Measurements from ENCODE around the gene TDRD9. TPM values are rescaled to one million over a fixed set of nuclear protein-coding genes. Genes with fewer than 3 reads are reported as not detected.
"Not testable (repeated sequence)": the region's sequence is repeated elsewhere in the genome, so short reads cannot be mapped to it uniquely, and the experiment has no call there.

Gene TDRD9
- total RNA-seq, 1 experiment from 2014 or later = not detected

GRCh38 chr14:103920981-103921854, 7.0 kb upstream of the TDRD9 start:
- Histone ChIP-seq H3K4me1 (ENCODE audit: control insufficient read depth, insufficient read depth, low read length) (no peaks in the 10 kb centered on the region), H3K27ac (ENCODE audit: low read length) (peak overlapping the region; percentile 94), H3K9me3 (ENCODE audit: control insufficient read depth, insufficient read depth, low read depth, low read length) (no peaks in the 10 kb centered on the region), H3K27me3 (ENCODE audit: control insufficient read depth, insufficient read depth, low read length) (no peaks in the 10 kb centered on the region), H3K36me3 (ENCODE audit: control insufficient read depth, insufficient read depth, low read length) (peaks cover 4% of the 10 kb centered on the region; the same call in 1 of the 2 replicates), H3K4me3 (ENCODE audit: low read depth in 2 of 2, low read length in 2 of 2) (peak overlapping the region; percentile 97)
- DNase-seq (ENCODE audit: low read depth, low spot score) = peak; percentile 75
- in situ Hi-C loops (cut with HindIII; ENCODE audit: low pct_unique_long_range_greater_than_20kb, low sequenced_read_pairs) = no loop called here
- POLR2A ChIA-PET = no interaction called here
- intact Hi-C loops (cut with micrococcal nuclease; ENCODE audit: unreplicated experiment) = no loop called here
- TSS peak; percentile 85 for BruUV-seq (replicated peaks)
- CTCF ChIA-PET = no interaction called here
- peak; percentile 99 for ATAC-seq
- peak; percentile 95 for TF ChIP-seq CTCF (IDR thresholded peaks at IDR 0.05)
- TF ChIP-seq REST (IDR thresholded peaks at IDR 0.05; ENCODE audit: insufficient read depth in 1 of 2, low read depth in 2 of 2, low read length in 1 of 2) = 0 out of 4 replicates have a peak, but pooled peaks of 1 of the 2 experiments have one; percentile 12
- TF ChIP-seq SIN3A (IDR thresholded peaks at IDR 0.05; ENCODE audit: borderline replicate concordance, insufficient read depth, low read depth, low read length) = peak; percentile 77; the same call in 1 of the 2 replicates
- TF ChIP-seq TCF7L2 (IDR thresholded peaks at IDR 0.05; ENCODE audit: low read depth, low read length) = no peak
- TF ChIP-seq POLR2AphosphoS5 (IDR thresholded peaks at IDR 0.05; ENCODE audit: low read depth, low read length) = peak; percentile 87

- BruUV-seq (replicated peaks); intact Hi-C loops (cut with micrococcal nuclease; ENCODE audit: unreplicated experiment); CTCF ChIA-PET: not testable (repeated sequence)
These were observed 6.4 kb upstream of the TDRD9 start for GRCh38 chr14:103921855-103922200.

GRCh38 chr14:103923863-103924262, 4.4 kb upstream of the TDRD9 start:
- intact Hi-C loops (cut with micrococcal nuclease; ENCODE audit: unreplicated experiment) = no loop called here
- TF ChIP-seq TCF7L2 (IDR thresholded peaks at IDR 0.05; ENCODE audit: low read depth, low read length) (no peak), POLR2AphosphoS5 (IDR thresholded peaks at IDR 0.05; ENCODE audit: low read depth, low read length) (no peak), SIN3A (IDR thresholded peaks at IDR 0.05; ENCODE audit: borderline replicate concordance, insufficient read depth, low read depth, low read length) (no peak), REST (IDR thresholded peaks at IDR 0.05; ENCODE audit: insufficient read depth in 1 of 2, low read depth in 2 of 2, low read length in 1 of 2) (no peak), CTCF (IDR thresholded peaks at IDR 0.05) (no peak)
- ATAC-seq = no peak

More at GRCh38 chr14:103921855-103922200, 6.4 kb upstream of the TDRD9 start:
- in situ Hi-C loops (cut with HindIII; ENCODE audit: low pct_unique_long_range_greater_than_20kb, low sequenced_read_pairs); POLR2A ChIA-PET; DNase-seq (ENCODE audit: low read depth, low spot score); H3K36me3 ChIP-seq (ENCODE audit: control insufficient read depth, insufficient read depth, low read length); ATAC-seq; H3K27me3 ChIP-seq (ENCODE audit: control insufficient read depth, insufficient read depth, low read length); H3K4me1 ChIP-seq (ENCODE audit: control insufficient read depth, insufficient read depth, low read length); H3K9me3 ChIP-seq (ENCODE audit: control insufficient read depth, insufficient read depth, low read depth, low read length); H3K27ac ChIP-seq (ENCODE audit: low read length): not testable (repeated sequence)
- peak overlapping the region; percentile 97 for H3K4me3 ChIP-seq (ENCODE audit: low read depth in 2 of 2, low read length in 2 of 2)

More at GRCh38 chr14:103923863-103924262, 4.4 kb upstream of the TDRD9 start:
- ChIA-PET POLR2A (no interaction called here), CTCF (no interaction called here)
- H3K27ac ChIP-seq (ENCODE audit: low read length) = no peak overlapping the region
- peaks cover 4% of the 10 kb centered on the region; the same call in 1 of the 2 replicates for H3K36me3 ChIP-seq (ENCODE audit: control insufficient read depth, insufficient read depth, low read length)
- BruUV-seq (replicated peaks) = no TSS peak
- in situ Hi-C loops (cut with HindIII; ENCODE audit: low pct_unique_long_range_greater_than_20kb, low sequenced_read_pairs) = no loop called here
- no peaks in the 10 kb centered on the region for H3K9me3 ChIP-seq (ENCODE audit: control insufficient read depth, insufficient read depth, low read depth, low read length)
- H3K4me3 ChIP-seq (ENCODE audit: low read depth in 2 of 2, low read length in 2 of 2) = no peak overlapping the region
- no peaks in the 10 kb centered on the region for H3K27me3 ChIP-seq (ENCODE audit: control insufficient read depth, insufficient read depth, low read length)
- H3K4me1 ChIP-seq (ENCODE audit: control insufficient read depth, insufficient read depth, low read length) = no peaks in the 10 kb centered on the region
- DNase-seq (ENCODE audit: low read depth, low spot score) = no peak

Measured in Panc1 (cell line).